ENCODE results near the gene NFYA.

Gene NFYA

DNA sequence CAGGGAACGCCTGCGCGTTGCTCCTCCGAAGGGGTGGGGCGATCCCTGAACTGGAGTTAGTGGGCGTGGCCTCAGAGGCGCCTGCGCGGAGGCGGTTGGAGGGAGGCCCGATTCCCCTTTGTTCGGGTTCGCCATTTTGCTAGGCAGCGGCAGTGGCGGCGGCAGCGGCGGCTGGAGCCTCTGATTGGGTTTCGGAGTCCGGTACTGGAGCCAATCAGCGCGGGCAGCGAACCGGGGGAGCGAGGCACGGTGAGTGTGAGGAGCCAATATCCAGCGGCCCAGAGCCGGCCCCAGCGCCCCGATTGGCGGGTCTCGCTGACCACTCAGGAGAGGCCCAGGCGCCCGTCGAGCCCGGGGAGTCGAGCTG, at the start of gene NFYA:
Gene NFYA, plus strand, starts transcription at position 139 of the 367 bp plus-strand sequence. CDS start 6,116 bp downstream, outside the sequence.
- peak; percentile 100 for DNase-seq

GRCh38 chr6:41023114-41023513, 49.7 kb upstream of the NFYA start:
- DNase-seq, result no peak

DNA sequence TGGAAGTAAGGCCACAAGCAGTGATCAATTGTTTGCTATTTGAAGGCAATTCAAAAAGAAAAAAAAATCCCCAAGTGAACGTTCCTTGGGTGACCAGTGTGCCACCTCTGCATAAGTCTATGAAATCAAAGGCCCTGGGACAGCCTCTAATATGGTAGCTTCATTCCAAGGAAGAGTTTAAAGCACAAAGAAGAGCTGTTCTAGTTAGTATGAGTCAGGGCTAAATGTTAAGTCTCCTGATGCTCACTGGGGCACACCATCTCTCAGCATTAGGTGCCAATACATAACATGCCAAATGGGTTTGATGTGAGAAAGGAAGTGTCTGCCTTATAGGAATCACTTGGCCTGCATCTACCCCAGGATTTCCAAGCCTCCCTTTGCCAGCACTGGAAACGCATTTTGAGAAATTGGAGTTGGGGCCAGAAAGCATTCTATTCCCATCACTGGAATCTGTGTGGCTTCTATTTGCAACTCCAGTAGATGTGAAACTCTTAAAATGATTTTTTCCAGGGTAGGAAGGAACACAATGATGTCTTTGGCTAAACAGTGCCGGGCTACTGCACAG, 46.7 kb upstream of the NFYA start:
- no peak for DNase-seq

DNA sequence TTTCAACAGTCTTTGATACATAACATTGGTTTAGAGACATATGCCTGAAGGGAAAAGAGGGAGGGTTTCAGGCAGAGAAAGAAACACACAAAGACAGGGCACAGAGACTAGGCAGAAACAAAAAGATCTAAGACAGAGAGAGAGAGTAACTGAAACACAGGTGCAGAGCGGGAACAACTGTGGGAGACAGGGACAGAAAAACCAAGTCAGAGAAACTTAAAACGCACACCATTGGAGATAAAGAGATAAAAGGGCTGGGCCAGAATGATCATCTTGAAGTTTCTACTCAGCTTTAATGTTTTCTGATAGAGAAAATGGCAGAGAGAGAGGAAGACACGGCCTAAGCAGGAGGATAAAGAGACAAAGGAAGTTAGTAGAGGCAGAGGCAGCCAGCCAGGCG, 45.5 kb upstream of the NFYA start:
- DNase-seq, result no peak

DNA sequence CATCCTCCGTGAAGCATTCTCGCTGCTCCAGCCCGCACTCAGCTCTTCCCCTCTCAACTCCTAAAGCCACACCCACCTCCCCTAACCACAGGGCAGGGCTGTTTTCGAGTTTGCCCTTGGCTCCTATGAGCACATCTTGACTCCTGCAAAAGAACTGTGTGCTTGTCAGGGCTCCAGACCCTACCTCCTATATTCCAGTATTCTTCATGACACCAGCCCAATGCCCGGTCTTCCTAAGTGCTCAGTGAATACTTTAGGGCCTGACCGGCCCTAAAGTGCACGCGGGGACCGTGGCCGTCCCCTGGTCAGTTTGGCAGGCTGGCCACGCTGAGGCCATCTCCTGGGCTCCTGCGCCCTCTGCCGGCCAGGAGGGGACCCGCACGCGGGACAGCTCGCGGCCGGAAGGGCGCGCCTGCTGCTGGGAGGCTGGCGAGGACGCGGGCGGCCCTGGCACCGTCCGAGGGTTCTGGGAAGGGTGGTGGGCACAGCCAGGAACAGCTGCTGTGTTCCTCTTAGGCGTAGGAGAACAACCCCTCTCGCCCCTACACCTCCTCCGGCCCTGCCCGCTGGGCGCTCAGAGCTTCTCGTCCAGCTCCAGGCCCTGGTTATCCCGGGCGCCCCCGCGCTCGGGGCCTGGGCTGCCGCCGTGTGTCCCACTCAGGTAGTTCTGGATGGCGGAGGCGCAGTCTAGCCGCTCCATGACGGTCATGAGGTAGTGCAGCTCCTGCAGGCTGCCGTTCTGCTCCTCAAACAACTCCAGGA, 44.8 kb upstream of the NFYA start:
- peak; percentile 78 for DNase-seq

GRCh38 chr6:41028561-41029412, 44.0 kb upstream of the NFYA start:
- no peak for DNase-seq

- DNase-seq, result no peak
These were observed 39.9 kb upstream of the NFYA start for GRCh38 chr6:41032830-41033229.

- DNase-seq, result no peak
These were observed 39.0 kb upstream of the NFYA start for GRCh38 chr6:41033776-41034175.

DNA sequence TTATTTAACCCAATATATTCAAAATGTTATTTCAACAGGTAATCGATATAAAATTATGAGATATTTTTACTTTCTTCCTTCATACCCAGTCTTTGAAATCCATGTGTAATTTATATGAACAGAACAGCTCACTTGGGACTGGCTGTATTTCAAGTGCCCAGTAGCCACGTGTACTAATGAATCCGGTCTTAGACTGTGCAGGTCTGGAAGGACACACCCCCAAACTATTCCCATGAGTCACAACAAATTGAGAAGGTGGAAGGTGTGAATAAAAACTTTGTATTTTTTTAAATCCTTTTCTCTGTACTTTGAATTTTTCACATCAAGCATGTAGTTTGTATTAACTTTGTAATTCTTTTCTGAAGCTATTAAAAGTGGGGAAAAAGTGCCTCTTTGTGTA, 36.6 kb upstream of the NFYA start:
- peak; percentile 32 for DNase-seq

GRCh38 chr6:41036601-41037000, 36.2 kb upstream of the NFYA start:
- DNase-seq, result no peak

DNA sequence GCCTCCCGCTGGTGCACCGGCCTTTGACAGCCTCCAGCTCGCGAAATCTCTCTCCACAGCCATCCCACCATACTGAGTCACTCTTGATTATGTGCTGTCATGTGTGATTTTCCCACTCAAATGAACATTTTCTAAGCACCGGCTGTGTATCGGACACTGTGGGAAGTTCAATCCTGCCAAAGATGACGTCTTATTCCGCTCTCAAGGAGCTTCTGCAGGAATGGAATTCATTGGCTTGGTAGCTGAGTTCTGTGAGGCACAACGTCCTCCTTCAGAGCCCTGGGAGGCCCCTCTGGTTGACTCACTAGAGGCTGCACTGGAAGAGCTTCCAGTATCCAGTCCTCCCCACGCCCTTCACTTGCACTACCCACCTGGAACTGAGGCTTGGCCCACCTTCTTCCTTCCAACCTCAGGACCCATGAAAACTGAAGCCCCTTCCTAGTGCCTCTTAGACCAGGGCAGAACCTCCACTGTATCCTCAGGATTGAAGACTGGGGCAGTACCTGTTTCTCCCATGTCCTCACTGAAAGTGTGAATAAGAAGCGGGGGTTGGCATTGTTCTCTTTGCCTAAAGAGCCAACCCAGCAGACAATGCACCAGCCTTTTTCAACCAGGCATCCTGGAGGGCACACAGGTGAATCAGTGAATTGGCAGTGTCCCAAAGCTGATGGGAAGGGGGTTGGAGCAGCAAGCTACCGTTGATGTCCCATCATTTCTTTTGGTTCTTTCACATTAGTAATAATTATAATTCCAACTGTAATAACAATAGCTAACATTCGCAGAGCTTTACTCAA, 35.5 kb upstream of the NFYA start:
- no peak for DNase-seq

- no peak for DNase-seq
These were observed 34.6 kb upstream of the NFYA start for GRCh38 chr6:41038205-41038604.

GRCh38 chr6:41039060-41039998, 33.4 kb upstream of the NFYA start, which contains the start of gene UNC5CL:
TSS of gene UNC5CL (minus strand) at chr6:41039221. CDS start at chr6:41035074, 4,147 bp downstream.
- peak; percentile 50 for DNase-seq

DNA sequence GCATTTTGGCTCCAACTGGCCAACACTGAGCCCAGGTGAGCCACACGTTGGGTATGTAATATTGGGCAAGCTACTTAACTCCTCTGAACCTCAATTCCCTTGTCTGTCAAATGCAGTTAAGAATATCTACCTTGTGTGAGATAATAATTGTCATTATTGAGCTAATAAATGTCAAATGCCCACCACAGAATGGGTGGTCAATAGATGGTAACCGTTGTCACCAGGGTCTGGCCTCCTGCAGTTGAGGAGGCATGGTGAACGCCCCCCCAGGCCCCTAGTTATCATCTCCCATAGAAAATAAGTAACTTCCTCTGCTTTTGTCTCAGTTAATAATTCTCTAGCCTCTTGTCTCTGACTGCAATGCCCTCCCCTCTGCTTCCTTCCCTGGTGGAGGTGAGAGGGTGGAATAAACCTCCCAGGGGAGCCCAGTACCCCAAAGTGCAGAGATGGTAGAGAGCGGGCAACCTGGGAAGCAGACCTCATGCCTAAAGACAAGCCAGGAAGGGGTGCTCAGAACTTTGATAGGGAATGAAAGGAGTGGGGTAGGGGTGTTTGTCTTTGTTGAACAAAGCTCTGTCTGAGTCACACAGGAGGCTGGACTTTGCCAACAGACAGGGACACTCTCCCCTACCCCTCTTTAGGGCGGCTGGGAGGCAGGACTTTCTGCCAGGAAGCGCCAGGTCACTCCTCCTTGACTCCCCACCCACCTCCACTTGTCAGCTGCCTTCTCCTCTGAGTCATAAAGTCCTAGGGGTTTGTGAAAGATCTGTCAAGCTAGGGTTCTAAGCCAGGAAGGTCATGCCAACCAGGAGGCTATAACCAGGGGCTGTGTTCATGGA, 32.5 kb upstream of the NFYA start:
- peak; percentile 95 for DNase-seq

GRCh38 chr6:41040940-41041536, 31.7 kb upstream of the NFYA start:
- no peak for DNase-seq

- no peak for DNase-seq
These were observed 30.3 kb upstream of the NFYA start, which contains the start of gene TSPO2 for GRCh38 chr6:41042226-41043055. TSS of gene TSPO2 (plus strand) at chr6:41042467. CDS start at chr6:41042986, 519 bp downstream.

DNA sequence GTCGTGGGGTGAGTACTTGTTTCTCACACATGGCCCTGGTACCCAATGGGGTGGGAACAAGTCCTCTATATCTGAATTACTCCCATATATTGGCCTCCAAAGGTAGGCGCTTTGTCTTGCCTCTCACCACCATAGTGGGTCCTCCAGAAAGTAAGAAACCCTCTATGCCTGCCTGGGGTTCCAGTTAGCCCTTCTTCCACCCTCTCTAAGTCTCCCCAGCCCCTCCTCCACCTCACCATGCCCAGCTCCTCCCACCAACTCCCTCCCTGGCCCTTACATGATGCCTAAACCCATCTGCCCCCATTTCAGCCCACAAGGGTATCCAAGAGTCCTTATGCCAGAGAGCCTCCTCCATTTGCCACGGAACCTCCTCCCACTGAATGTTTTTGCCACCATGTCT, 29.6 kb upstream of the NFYA start:
- no peak for DNase-seq

DNA sequence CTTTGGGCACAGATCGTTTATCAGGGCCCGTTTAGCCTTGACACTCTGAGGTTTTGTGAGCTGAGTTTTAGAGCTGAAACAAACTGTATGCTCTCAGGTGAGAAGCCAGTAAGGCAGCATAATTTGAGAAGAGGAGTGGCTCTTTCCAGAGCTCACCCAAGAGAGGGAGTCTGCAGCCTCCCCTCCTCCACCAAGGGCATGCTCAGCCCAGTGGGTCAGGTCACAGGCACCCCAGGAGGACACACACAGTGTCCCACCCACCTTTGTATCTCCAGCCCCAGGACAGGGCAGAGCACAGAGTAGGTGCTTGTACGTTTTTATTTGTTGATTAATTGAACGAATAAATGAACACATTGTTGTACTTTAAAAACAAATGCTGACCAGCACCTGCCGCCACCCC, 27.1 kb upstream of the NFYA start:
- DNase-seq, result no peak

GRCh38 chr6:41046084-41046483, 26.7 kb upstream of the NFYA start:
- DNase-seq, result no peak
